NK-92 (cell line): ENCODE results near the gene SAA2.
"Not testable (repeated sequence)": the region's sequence is repeated elsewhere in the genome, so short reads cannot be mapped to it uniquely, and the experiment has no call there.

ENCODE experiments used
- DNase-seq: peaks from one replicate; lab custom pipeline; 2025; ENCODE audit not compliant: unreplicated experiment; lab: John Stamatoyannopoulos, UW

Gene SAA2

GRCh38 chr11:18248561-18248960, at the start of gene SAA2:
TSS of gene SAA2 (minus strand) at chr11:18248668. CDS start at chr11:18248011, 657 bp downstream.
- no peak for DNase-seq

- no peak for DNase-seq
Measured at GRCh38 chr11:18295316-18295715, 46.8 kb upstream of the SAA2 start.

DNA sequence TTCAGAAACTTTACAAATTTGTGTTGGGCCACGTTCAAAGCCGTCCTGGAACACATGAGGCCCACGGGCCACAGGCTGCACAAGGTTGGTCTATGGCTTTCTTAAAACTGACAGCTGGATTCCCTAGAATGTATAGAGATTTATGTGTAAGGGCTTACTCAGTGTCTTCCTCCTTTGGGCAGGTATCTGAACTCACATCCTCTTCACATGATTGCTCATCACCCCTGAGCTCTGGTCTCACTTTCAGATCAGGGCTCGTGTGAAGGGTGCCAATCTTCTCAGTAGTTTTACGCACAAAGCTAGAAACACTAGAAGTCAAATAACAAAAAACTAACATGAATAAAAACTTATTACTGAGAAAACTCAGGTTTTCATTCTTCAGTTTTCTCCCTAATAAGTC, 46.4 kb upstream of the SAA2 start:
- no peak for DNase-seq

GRCh38 chr11:18288911-18289310, 40.4 kb upstream of the SAA2 start:
- DNase-seq = no peak

GRCh38 chr11:18285841-18286240, 37.4 kb upstream of the SAA2 start:
- DNase-seq = no peak

DNA sequence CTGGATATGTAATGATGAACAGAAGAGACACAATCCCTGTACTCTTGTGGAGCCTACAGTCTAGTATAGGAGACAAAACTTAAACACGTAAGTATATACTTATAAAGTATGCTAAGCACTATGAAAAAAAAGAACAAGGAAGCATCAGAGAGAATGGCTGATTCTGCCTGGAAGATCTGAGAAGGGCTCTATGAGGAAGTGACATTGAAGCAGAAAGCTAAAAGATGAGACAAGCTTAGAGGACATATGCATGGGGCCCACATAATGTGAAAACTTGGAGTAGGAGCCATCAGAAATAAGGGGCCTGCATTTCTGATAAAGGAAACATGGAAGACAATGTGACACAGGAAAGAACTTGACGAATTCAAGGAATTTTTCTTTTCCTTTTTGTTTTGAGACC, 34.2 kb upstream of the SAA2 start:
- no peak for DNase-seq

GRCh38 chr11:18280438-18281045, 32.1 kb upstream of the SAA2 start:
- no peak for DNase-seq

DNA sequence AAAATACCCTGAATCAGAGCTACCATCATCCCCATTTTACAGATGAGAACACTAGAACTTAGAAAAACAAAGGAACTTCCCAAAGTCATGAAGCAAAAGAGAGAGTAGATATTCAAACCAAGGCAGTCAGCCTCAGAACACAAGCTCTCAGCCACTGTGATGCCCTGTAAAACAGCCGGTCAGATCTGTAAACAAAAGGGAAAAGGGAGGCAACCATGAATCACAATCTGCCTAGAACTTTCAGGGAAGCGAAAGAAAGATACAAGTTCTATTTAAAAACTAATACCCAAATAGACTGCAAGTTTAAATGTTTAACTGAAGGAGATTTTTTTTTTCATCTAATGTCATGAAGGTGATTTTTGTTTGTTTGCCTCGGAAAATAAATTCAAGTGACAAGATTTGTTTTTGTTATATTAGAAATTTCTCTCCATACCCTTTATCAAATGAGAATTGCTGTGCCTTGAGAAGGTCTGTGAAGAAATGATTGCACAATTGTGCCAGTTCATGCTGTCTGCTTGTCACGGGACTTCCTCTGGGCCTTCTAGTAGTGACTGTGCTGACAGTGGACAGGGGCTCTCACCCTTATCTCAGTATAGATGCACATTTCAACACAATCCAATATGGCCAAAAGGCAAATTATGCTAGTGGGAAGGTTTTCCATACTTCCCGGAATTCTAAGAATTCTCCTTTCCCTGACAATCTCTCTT, 29.2 kb upstream of the SAA2 start:
- DNase-seq = no peak

GRCh38 chr11:18271206-18271605, 22.7 kb upstream of the SAA2 start:
- no peak for DNase-seq

DNA sequence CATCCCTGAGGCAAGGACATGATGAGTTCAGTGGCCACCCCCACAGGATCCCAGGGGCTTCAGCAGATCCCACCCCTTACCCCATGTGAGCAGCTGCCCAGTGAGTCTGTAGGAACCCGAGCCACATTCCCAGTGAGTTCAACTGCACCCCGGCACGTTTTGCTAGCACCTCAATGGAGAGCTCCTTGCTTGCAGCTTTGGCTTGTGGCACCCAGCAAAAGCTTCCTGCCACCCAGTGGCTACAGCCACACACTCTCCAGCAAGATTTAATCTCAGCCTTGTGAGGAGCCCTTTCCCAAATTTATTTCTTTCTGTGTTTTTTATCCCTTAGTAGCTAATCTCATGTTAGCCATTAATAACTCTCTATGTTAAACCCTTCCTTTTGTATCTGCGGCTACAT, 21.6 kb upstream of the SAA2 start:
- no peak for DNase-seq

DNA sequence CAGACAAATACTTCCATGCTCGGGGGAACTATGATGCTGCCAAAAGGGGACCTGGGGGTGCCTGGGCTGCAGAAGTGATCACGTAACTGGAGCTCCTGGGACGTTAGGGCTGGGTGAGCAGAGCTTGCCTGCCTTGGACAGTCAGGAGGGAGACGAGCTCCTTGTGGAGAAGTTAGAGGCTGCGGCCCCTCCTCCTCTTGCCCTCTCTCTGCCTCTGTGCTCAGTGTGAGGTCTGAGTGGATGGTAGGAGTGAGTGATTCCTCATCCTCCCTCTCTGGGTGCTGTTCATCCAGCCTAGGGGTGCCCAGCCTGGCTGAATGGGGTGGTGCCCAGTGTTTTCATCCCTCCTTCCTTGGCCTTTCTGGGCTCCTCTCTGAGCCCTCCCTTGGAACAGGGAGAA, 20.8 kb upstream of the SAA2 start:
- DNase-seq = not testable (repeated sequence)

DNA sequence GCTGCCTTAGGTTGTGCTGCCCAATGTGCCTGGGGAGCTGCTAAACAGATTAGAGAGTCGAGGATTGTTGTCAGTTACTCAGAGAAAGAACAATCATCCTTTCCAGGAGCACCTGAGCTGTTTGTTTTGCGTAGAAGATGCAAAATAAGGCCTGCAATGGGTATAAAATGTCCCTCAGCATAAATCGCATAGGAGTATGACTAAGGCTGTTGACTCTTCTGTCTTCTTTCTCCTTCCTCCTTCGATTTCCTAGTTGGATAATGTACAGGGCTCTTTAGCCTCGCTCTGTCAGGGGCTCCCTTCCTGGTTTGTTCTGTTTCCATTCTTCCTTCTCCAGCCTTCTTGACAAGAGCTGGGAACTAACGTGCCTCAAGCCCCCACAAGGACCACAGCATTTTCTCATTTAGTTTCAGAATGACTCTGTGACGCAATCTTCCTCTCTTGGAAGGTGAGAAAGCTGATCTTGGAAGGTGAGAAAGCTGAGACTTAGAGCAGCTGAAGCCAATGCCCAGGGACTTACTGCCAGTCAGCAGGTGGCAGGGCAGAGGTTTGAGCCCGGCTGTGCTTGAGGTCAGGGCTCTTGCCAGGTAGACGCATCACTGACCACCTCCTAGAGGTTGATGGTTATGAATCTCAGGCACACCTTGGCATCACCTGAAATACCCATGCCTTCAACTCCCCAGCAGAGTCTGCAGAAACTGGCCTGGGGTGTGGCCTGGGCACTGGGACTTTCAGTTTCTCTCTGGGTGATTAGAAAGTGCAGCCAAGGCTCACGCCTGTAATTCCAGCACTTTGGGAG, 19.1 kb upstream of the SAA2 start:
- not testable (repeated sequence) for DNase-seq

DNA sequence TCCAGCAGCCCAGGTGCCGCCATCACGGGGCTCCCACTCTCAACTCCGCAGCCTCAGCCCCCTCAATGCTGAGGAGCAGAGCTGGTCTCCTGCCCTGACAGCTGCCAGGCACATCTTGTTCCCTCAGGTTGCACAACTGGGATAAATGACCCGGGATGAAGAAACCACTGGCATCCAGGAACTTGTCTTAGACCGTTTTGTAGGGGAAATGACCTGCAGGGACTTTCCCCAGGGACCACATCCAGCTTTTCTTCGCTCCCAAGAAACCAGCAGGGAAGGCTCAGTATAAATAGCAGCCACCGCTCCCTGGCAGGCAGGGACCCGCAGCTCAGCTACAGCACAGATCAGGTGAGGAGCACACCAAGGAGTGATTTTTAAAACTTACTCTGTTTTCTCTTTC, 17.5 kb upstream of the SAA2 start, which contains the start of gene SAA1:
SAA1 (plus strand) TSS at position 316 of the 400 bp plus-strand sequence. CDS start 624 bp downstream, outside the sequence.
- no peak for DNase-seq

GRCh38 chr11:18264677-18265555, 16.4 kb upstream of the SAA2 start:
- no peak for DNase-seq

DNA sequence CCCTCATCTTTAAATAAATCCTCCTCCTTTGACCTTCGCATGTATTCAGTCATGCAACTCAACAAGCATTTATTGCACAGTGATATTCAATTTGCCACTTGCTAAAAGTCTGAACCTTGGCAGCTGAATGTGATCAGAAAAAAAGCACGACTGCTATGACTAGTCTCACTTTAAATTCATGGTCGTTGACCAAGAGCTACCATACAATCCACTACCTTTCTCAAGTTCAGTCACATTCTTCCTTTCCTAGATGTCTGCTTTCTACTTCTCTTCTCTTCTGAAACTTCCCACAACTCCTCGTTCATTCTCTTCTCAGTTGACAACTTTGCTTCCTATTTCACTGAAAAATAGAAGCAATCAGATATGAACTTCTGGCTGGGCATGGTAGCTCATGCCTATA, 15.6 kb upstream of the SAA2 start:
- DNase-seq = no peak

- not testable (repeated sequence) for DNase-seq
Measured at GRCh38 chr11:18262681-18263350, 14.3 kb upstream of the SAA2 start.

- no peak for DNase-seq
Measured at GRCh38 chr11:18261721-18262120, 13.3 kb upstream of the SAA2 start.

DNA sequence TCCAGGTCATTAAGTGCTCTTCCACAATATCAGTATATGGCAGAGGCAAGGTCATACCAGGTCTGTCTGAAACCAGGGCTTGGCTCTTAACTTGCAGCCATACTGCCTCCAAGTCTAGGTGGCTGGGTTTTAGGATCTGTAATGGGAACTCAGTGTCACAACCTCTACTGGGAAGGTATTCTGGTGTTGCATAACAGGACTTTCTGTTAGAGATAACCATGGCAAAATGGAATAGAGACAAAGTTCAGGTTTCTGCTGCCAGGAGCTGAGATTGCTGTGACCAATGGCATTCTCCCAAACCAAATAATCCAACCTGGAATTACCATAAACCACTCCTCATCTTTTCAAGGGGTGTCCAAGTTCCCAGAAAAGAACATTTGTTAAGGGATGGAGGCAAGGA, 10.8 kb upstream of the SAA2 start:
- DNase-seq = no peak

DNA sequence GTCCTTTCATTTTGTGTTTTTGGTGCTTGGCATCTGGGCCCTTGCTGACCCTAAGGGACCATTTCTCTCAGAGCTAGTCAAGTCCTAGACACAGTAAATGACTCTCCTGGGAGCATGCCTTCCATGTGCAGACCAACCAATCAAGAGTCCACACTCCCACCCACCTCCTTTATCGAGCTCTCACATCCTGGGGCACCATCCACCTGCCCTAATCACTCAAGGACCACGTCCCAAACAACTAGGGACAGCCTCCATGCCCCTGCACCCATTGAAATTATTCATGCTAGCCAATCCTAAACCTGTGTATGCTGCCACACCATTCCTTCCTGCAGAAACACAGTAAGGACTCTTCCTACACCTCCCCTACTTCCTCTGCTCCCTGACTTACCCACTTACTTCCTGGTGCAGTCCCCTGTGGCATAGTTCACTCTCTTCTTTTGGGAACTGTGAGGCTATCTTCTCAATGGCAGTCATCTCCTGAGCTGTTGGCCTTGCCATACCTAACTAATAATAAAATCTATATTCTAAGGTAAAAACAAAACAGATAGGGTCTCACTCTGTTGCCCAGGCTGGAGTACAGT, 6.4 kb upstream of the SAA2 start:
- no peak for DNase-seq

GRCh38 chr11:18253778-18254338, 5.4 kb upstream of the SAA2 start:
- no peak for DNase-seq
